ENCODE measurements around the gene PAFAH2.

PAFAH2 gene

DNA sequence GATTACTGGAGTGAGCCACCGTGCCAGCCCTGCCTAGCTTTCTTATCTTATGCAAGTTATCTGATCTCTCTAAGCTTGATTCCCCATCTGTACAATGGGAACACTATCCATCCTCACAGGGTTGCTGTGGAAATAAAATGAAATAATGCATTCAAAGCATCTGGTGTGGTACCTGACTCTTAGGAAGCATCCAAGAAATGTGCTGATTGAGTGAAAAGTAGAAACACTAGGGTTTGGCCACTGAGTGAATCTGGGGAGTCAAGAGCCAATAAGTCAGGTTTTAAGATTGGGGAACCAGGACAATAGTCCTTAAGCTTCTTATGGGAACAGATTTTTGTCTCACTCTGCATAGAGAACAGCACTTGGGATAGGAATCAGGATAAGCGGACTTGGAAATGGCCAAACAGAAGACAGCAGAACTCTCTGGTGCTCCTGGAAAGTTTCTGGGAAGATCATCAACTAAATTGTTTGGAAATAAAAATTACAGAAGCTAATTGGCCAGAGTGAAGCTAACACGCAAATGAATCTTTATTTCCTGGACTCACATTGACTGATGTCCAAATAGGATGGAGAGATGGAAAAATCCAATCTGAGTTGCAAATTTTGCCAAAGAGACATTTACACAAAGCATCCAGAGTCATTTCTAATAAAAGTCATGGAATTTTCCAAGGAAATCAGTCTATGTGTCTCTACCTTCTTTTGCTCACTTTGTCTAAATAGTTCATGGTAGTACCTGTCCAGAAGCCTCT, 3.3 kb downstream of the PAFAH2 start:
- no peak overlapping the region for H3K9ac ChIP-seq
- H3K27ac ChIP-seq, result peak overlapping the region in 7 of 11 experiments; percentile 96 to 100 (median 99); a peak in 10 of 22 replicates
- peak overlapping the region in 6 of 11 experiments; percentile 5 to 98 (median 71); a peak in 8 of 22 replicates for H3K4me2 ChIP-seq
- H3K4me3 ChIP-seq, result no peak overlapping the region
- H4K20me1 ChIP-seq, result no peaks in the 10 kb centered on the region; a peak in 1 of 22 replicates
- no peaks in the 10 kb centered on the region for H3K9me3 ChIP-seq (replicated peaks in 1 of 11)
- peaks cover 56 to 86% (median 81%) of the 10 kb centered on the region in 10 experiments for H3K4me1 ChIP-seq
- no peak for TF ChIP-seq Cebpa-rat (IDR thresholded peaks at IDR 0.05)
- H3K27me3 ChIP-seq, result no peaks in the 10 kb centered on the region
- peaks cover 0 to 6% (median 0%) of the 10 kb centered on the region in 11 experiments; a peak in 2 of 22 replicates for H3K36me3 ChIP-seq

DNA sequence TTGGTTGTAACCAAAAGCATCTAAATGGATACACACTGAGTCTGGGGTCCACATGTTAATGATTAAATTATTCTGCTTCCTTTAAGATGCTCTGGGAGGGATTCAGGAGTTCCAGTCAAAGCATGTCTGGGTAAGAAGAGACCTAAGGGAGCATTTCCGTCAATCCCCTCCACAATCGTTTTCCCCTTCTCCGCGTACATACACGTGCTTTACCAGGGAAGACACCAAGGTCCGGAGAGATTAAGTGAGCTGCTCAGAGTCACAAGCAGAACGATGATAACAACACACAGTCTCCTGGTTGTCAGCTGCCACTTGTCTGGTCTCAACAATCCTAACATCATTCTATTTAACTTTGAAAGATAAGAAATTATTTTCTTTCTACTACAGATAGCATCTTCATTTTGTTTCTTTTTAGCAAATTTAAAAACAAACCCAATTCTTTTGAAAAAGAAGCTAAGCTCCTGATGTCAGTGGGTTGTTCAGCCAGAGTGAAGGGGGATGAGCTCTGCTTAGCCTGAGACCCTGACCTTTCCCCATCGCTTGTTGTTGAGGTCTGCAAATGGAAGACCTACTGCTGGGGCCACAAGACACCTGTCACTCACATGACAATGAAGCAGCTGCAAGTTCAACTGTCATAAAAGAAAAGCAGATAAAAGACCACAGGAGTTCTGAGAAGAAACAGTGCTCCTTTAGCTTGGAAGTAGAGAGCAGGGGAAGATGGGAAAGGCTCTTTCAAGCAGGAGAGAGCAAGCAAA, 4.5 kb downstream of the PAFAH2 start:
- no peak for TF ChIP-seq Cebpa-rat (IDR thresholded peaks at IDR 0.05)
- Histone ChIP-seq H4K20me1 (no peaks in the 10 kb centered on the region; a peak in 1 of 22 replicates), H3K36me3 (peaks cover 0 to 14% (median 8%) of the 10 kb centered on the region in 11 experiments; a peak in 12 of 22 replicates), H3K9me3 (replicated peaks in 1 of 11) (no peaks in the 10 kb centered on the region), H3K27ac (peak overlapping the region in 6 of 11 experiments; percentile 7 to 100 (median 99); a peak in 10 of 22 replicates), H3K4me2 (peak overlapping the region in 8 of 11 experiments; percentile 5 to 90 (median 48); a peak in 15 of 22 replicates), H3K27me3 (no peaks in the 10 kb centered on the region), H3K4me1 (peaks cover 59 to 91% (median 86%) of the 10 kb centered on the region in 10 experiments), H3K9ac (peak overlapping the region in 1 of 11 experiments; percentile 1; a peak in 2 of 22 replicates), H3K4me3 (no peak overlapping the region)

DNA sequence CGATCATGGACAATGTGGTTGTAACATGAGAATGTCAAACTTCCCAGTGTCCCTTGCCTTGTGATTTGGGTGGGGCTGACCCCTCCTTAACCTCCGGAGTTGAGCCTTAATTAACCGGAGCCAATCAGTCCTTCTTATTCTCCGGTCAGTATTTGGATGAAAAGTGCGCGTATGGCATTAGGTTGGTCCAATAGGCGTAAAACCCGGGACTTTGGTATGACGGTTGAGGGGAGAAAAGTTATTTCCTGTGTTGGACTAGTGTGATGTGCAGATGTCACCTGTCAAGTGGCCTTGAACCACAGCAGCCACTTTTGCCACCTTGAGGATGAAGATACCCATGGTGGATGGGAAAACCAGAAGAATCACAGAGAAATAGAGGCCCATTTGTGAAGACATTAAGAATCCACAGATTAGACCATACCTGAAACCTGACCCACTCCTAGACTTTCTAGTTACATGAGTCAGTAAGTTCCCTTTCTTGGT, 5.1 kb downstream of the PAFAH2 start:
- H3K4me3 ChIP-seq, result no peak overlapping the region
- H3K9me3 ChIP-seq (replicated peaks in 1 of 11), result no peaks in the 10 kb centered on the region
- no peaks in the 10 kb centered on the region; a peak in 1 of 22 replicates for H4K20me1 ChIP-seq
- no peak overlapping the region for H3K9ac ChIP-seq
- H3K27me3 ChIP-seq, result no peaks in the 10 kb centered on the region
- peak overlapping the region in 10 of 11 experiments; percentile 15 to 90 (median 42); a peak in 17 of 22 replicates for H3K4me2 ChIP-seq
- peaks cover 58 to 93% (median 84%) of the 10 kb centered on the region in 10 experiments for H3K4me1 ChIP-seq
- peaks cover 5 to 20% (median 14%) of the 10 kb centered on the region in 11 experiments; a peak in 20 of 22 replicates for H3K36me3 ChIP-seq
- TF ChIP-seq Cebpa-rat (IDR thresholded peaks at IDR 0.05), result no peak
- peak overlapping the region in 6 of 11 experiments; percentile 74 to 100 (median 99); a peak in 11 of 22 replicates for H3K27ac ChIP-seq

DNA sequence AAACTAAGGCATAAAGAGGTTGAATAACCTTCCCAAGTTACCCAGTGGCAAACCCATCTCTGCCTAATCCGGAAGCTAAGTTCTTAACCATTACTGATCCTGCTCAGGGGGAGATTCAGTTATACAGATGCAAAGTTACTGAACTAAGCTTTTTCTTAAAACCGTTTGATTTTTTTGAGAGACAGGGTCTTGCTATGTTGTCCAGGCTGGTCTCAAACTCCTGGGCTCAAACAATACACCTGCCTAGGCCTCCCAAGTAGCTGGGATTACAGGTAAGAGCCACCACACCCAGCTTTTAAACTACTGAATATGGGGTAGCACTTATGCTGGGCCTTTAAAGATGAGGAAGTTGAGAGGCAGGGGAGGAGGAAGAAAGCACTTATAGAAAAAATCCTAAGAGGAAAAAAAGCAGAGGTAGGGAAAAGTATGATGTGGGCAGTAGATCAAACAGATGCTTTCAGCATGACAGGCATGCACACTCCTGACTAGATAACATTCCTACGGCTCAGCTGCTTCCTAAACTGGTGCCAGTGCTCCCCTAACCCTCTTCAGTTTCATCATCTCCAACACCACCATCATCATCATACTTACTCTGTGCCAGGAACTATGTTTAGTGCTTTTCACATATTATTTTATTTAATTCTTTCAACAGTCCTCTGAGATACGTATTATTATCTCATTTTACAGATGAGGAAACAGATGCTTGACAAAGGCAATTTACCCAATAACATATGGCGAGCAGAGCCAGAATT, 5.8 kb downstream of the PAFAH2 start:
- no peak overlapping the region for H3K4me3 ChIP-seq
- peak overlapping the region in 4 of 11 experiments; percentile 10 to 38 (median 25); a peak in 5 of 22 replicates for H3K9ac ChIP-seq
- H3K27ac ChIP-seq, result peak overlapping the region in 9 of 11 experiments; percentile 37 to 100 (median 79); a peak in 16 of 22 replicates
- TF ChIP-seq Cebpa-rat (IDR thresholded peaks at IDR 0.05), result no peak
- peaks cover 11 to 27% (median 19%) of the 10 kb centered on the region in 11 experiments; a peak in 21 of 22 replicates for H3K36me3 ChIP-seq
- H3K27me3 ChIP-seq, result no peaks in the 10 kb centered on the region
- no peaks in the 10 kb centered on the region; a peak in 1 of 22 replicates for H4K20me1 ChIP-seq
- H3K4me1 ChIP-seq, result peaks cover 58 to 89% (median 78%) of the 10 kb centered on the region in 10 experiments
- no peaks in the 10 kb centered on the region for H3K9me3 ChIP-seq (replicated peaks in 1 of 11)
- H3K4me2 ChIP-seq, result peak overlapping the region; percentile 7 to 90 (median 36); a peak in 18 of 22 replicates

DNA sequence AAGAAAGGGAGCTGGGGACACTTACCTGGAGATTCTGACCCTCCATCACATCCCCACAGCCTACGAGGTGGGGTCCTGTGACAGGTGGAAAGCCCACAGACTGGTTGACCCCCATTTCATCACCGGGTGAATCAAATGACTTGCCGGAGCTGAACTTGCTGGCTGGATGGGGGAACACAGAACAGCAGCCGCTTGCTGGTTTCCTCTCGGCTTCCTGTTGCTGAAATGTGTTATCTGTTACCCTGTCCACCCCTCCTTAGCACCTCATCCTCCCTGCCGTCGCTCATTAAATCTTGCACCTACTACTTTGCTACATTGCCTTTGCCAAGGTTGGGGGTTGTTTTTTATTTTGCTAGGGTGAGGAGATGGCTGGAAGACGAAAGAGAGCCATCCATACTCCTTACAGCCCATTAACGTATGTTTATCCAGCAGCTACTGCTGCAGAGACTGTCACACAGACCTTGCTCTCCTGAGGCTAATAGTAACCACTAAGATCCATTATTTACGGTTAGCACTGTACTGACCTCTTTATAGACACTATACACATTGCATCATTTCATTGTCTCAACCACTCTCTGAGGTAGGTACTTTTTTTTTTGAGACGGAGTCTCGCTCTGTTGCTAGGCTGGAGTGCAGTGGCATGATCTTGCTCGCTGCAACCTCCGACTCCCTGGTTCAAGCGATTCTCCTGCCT, 7.0 kb downstream of the PAFAH2 start:
- Histone ChIP-seq H3K27me3 (no peaks in the 10 kb centered on the region), H4K20me1 (no peaks in the 10 kb centered on the region; a peak in 1 of 22 replicates), H3K9me3 (replicated peaks in 1 of 11) (no peaks in the 10 kb centered on the region), H3K36me3 (peaks cover 12 to 38% (median 24%) of the 10 kb centered on the region in 11 experiments), H3K9ac (peak overlapping the region; percentile 5 to 77 (median 67); a peak in 19 of 22 replicates), H3K4me1 (peaks cover 45 to 76% (median 65%) of the 10 kb centered on the region in 10 experiments), H3K4me3 (peak overlapping the region in 8 of 10 experiments; percentile 4 to 58 (median 52); a peak in 14 of 20 replicates), H3K27ac (peak overlapping the region in 9 of 11 experiments; percentile 45 to 100 (median 79); a peak in 18 of 22 replicates), H3K4me2 (peak overlapping the region; percentile 75 to 93 (median 87))
- peak in 2 of 11 experiments; percentile 45 to 69; a peak in 4 of 22 replicates for TF ChIP-seq Cebpa-rat (IDR thresholded peaks at IDR 0.05)

DNA sequence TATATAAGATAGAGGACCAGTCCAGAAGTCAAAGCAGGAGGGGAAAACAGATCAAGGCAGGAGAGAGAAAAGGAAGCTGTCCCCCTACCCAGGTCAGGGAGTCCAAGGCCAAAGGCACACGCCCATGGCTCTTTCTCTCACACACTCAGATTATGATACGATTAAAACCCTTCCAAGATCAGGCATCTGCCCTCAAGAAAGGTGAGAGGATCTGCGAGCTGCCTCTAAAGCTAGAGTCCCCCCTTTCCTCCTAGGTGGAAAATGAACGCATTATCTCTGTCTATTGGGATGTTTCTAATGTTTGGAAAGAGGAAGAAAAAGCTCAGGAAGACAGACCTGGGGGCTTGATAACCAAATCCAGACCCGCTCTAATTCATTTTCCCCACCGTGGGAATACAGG, 7.6 kb downstream of the PAFAH2 start:
- no peak for TF ChIP-seq Cebpa-rat (IDR thresholded peaks at IDR 0.05)
- peaks cover 39 to 70% (median 59%) of the 10 kb centered on the region in 10 experiments for H3K4me1 ChIP-seq

DNA sequence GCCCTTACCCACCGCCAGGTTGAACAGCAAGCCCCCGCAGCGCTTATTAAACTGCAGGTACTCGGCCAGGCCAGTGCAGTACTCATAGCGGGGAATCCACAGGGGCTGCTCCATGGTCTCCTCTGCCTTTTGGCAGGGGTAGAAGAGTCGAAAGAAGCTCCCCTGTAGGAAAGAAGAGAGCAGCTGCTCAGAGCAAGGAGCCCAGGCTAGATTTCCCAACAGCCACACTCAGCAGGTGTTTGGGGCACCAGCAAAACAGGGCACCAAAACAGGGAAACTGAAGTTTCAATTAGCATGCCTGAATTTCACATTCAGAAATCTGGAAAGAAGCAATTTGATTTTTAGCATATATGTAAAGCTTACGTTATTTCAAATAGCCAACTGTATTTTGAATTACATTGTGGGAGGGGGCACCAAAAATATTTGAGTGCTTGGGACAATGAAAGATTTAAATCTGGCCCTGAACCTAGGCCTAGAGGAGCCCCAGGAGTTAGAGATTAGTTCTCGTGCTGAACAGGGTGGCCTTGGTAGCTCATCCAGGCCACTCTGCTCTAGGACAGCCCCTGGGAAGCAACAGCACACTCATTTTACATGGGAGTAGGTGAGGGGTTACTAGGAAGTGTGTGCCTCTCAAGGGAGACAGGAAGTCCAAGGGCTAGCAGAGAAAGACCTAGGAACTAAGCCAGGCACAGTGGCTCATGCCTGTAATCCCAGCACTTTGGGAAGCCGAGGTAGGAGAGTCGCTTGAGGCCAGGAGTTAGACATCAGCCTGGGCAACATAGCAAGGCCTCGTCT, 8.2 kb downstream of the PAFAH2 start:
- Histone ChIP-seq H4K20me1 (no peaks in the 10 kb centered on the region; a peak in 1 of 22 replicates), H3K4me1 (peaks cover 39 to 64% (median 56%) of the 10 kb centered on the region in 10 experiments), H3K27me3 (no peaks in the 10 kb centered on the region), H3K9me3 (replicated peaks in 1 of 11) (no peaks in the 10 kb centered on the region), H3K27ac (peak overlapping the region in 9 of 11 experiments; percentile 45 to 100 (median 79); a peak in 17 of 22 replicates), H3K4me3 (peak overlapping the region in 6 of 10 experiments; percentile 50 to 58 (median 54); a peak in 9 of 20 replicates), H3K9ac (peak overlapping the region in 10 of 11 experiments; percentile 29 to 77 (median 69); a peak in 16 of 22 replicates), H3K4me2 (peak overlapping the region; percentile 75 to 93 (median 87)), H3K36me3 (peaks cover 23 to 49% (median 34%) of the 10 kb centered on the region in 11 experiments)
- no peak for TF ChIP-seq Cebpa-rat (IDR thresholded peaks at IDR 0.05)

More for the DNA sequence above, 7.6 kb downstream of the PAFAH2 start:
- peak overlapping the region in 8 of 10 experiments; percentile 4 to 58 (median 52); a peak in 14 of 20 replicates for H3K4me3 ChIP-seq
- H3K36me3 ChIP-seq, result peaks cover 18 to 44% (median 30%) of the 10 kb centered on the region in 11 experiments
- H3K27me3 ChIP-seq, result no peaks in the 10 kb centered on the region
- H3K9me3 ChIP-seq (replicated peaks in 1 of 11), result no peaks in the 10 kb centered on the region
- peak overlapping the region; percentile 75 to 93 (median 87) for H3K4me2 ChIP-seq
- H3K9ac ChIP-seq, result peak overlapping the region; percentile 5 to 77 (median 67); a peak in 19 of 22 replicates
- H4K20me1 ChIP-seq, result no peaks in the 10 kb centered on the region; a peak in 1 of 22 replicates
- H3K27ac ChIP-seq, result peak overlapping the region in 9 of 11 experiments; percentile 45 to 100 (median 79); a peak in 18 of 22 replicates
